ENCODE measurements around the gene GAN.

- TF ChIP-seq TAF1 (IDR thresholded peaks at IDR 0.05; ENCODE audit: borderline replicate concordance, insufficient read depth, low read length) (no peak), POLR2AphosphoS5 (IDR thresholded peaks at IDR 0.05; ENCODE audit: low read depth, low read length) (no peak), REST (IDR thresholded peaks at IDR 0.05; ENCODE audit: insufficient read depth in 1 of 2, low read depth in 2 of 2, low read length in 2 of 2) (no peak), SIN3A (IDR thresholded peaks at IDR 0.05; ENCODE audit: borderline replicate concordance, insufficient read depth, low read length) (no peak), FOXP2 (optimal IDR thresholded peaks at IDR 0.05; ENCODE audit: borderline replicate concordance, extremely low read depth, extremely low read length, insufficient read depth) (no peak)
Measured at GRCh38 chr16:81279392-81279791, 35.4 kb upstream of the GAN start.
